H1 (cell line): Measurements from ENCODE around the gene BCL2L11. TPM values are rescaled to one million over a fixed set of nuclear protein-coding genes. Genes with fewer than 3 reads are reported as not detected.

Experiments
- CHD7 ChIP-seq: fragments of 300-600 bp; sonication (generic); IDR thresholded peaks from 2 replicates; pipeline ENCODE4 v1.7.1; 2012; ENCODE audit warnings: low read length, moderate library complexity, mild to moderate bottlenecking, inconsistent platforms; ENCODE audit not compliant: insufficient replicate concordance
- KDM4A ChIP-seq: IDR thresholded peaks from one replicate; pipeline ENCODE4 v1.7.1; 2012; ENCODE audit warnings: low read depth, mild to moderate bottlenecking, moderate library complexity, low read length, inconsistent platforms; ENCODE audit not compliant: severe bottlenecking
- KDM5A ChIP-seq: fragments of 200-600 bp; IDR thresholded peaks from 2 replicates; pipeline ENCODE4 v1.7.1; 2012; ENCODE audit warnings: mild to moderate bottlenecking, low read length, inconsistent platforms, mixed read lengths
- POLR2A ChIP-seq, 2 experiments: IDR thresholded peaks; 1 replicate in 1 of 2; 2 replicates in 1 of 2; pipeline ENCODE4 v1.6.1; 2011; ENCODE audit warnings: low read depth in 2 of 2, low read length in 2 of 2, mild to moderate bottlenecking in 2 of 2; ENCODE audit errors: control extremely low read depth in 1 of 2
- RXRA ChIP-seq: IDR thresholded peaks from 2 replicates; pipeline ENCODE4 v1.6.1; 2011; ENCODE audit warnings: low read depth, mild to moderate bottlenecking, low read length, moderate library complexity; ENCODE audit not compliant: insufficient read depth
- SUZ12 ChIP-seq: fragments of 200-600 bp; sonication (generic); IDR thresholded peaks from 2 replicates; pipeline ENCODE4 v1.6.1; 2012; ENCODE audit warnings: mild to moderate bottlenecking, inconsistent platforms, low read length, moderate library complexity, mixed read lengths
- polyA plus RNA-seq, 7 experiments: library from polyadenylated mRNA; depleted of rRNA in 3 of 7; stranded (reverse) in 5 of 7; unstranded in 2 of 7; fragments of >200 nt in 5 of 7; fragments of 200-250 nt in 2 of 7; gene quantifications; 1 replicate in 5 of 7; 2 replicates in 1 of 7; 4 replicates in 1 of 7; pipeline versions ENCODE4 v1.2.1 to v1.2.3, GENCODE V29; 2011 to 2013; ENCODE audit warnings: missing spikeins in 2 of 7, mixed read lengths in 2 of 7
- total RNA-seq: library from RNA; stranded (reverse); fragmentation: NEBNext Ultra II Directional; extraction: Animal tissue kit (Norgen Biotek cat#: 25700); gene quantifications from 2 replicates; pipeline ENCODE4 v1.2.1, GENCODE V29; 2021
- TF ChIP-seq, protein P1 (sequence below): IDR thresholded peaks from 2 replicates; pipeline ENCODE4 v1.6.1; 2012; ENCODE audit warnings: inconsistent platforms

The BCL2L11 gene
- total and polyA plus RNA-seq, 2 of the 8 experiments (the other 6 are each of a cell fraction or from before 2014, with no cell fraction given): 7.5 to 22.9 TPM

GRCh38 chr2:111176867-111177266, 56.2 kb downstream of the BCL2L11 start (continued):
- TF ChIP-seq, protein P1, sequence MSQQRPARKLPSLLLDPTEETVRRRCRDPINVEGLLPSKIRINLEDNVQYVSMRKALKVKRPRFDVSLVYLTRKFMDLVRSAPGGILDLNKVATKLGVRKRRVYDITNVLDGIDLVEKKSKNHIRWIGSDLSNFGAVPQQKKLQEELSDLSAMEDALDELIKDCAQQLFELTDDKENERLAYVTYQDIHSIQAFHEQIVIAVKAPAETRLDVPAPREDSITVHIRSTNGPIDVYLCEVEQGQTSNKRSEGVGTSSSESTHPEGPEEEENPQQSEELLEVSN: no peak
- TF ChIP-seq RXRA (no peak), CHD7 (no peak), SUZ12 (no peak), POLR2A (IDR thresholded peaks at IDR 0.05; ENCODE audit: control extremely low read depth in 1 of 2, low read depth in 2 of 2, low read length in 2 of 2) (no peak), KDM4A (no peak), KDM5A (no peak)
